ENCODE results near the gene TOR1A.

DNA sequence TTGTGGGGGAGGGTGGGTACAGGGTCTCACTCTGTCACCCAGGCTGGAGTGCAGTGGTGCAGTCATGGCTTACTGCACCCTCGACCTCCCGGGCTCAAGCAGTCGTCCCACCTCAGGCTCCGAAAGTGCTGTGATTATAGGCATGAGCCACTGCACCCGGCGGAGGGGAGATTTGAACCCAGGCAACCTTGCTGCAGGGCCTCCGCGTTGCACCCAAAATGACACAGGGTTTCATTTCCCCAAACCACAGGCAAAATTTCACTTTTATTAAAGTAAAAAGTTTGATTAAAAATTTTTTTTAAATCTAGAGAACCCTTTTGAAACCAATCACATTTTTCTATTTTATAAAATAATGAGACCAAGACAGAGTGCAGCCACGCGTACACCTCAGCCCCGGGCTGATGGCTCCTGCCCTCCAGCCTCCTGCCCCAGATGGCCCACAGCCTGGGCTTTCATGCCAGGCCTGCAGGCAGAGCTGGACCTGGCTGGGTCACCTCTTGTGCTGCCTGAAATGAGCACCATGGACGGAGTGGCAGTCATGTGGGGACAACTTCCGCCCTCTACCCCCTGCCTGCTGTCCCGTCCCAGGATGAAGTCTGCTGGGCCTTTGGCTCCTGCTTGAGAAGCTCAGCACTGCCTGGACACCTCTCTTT is 41.9 kb upstream of the TOR1A start:
- TF ChIP-seq, protein P1, sequence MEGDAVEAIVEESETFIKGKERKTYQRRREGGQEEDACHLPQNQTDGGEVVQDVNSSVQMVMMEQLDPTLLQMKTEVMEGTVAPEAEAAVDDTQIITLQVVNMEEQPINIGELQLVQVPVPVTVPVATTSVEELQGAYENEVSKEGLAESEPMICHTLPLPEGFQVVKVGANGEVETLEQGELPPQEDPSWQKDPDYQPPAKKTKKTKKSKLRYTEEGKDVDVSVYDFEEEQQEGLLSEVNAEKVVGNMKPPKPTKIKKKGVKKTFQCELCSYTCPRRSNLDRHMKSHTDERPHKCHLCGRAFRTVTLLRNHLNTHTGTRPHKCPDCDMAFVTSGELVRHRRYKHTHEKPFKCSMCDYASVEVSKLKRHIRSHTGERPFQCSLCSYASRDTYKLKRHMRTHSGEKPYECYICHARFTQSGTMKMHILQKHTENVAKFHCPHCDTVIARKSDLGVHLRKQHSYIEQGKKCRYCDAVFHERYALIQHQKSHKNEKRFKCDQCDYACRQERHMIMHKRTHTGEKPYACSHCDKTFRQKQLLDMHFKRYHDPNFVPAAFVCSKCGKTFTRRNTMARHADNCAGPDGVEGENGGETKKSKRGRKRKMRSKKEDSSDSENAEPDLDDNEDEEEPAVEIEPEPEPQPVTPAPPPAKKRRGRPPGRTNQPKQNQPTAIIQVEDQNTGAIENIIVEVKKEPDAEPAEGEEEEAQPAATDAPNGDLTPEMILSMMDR (IDR thresholded peaks at IDR 0.05) = no peak
- no peak for TF ChIP-seq POLR2A (IDR thresholded peaks at IDR 0.05)
